OCI-LY3 (cell line): Measurements from ENCODE around the gene NPRL2.

ENCODE experiments used
- EZH2phosphoT487 ChIP-seq: fragments of 200-600 bp; shearing (Covaris generic); IDR thresholded peaks from 2 replicates; pipeline ENCODE4 v1.6.1; 2018; ENCODE audit warnings: antibody characterized with exemption, mixed run types, low read depth
- TF ChIP-seq, protein P1 (sequence below): fragments of 200-600, 300-600 bp; sonication (generic); IDR thresholded peaks from 2 replicates; pipeline ENCODE4 v1.5.1; 2014; ENCODE audit warnings: antibody characterized with exemption, low read length, low read depth

- TF ChIP-seq, protein P1, sequence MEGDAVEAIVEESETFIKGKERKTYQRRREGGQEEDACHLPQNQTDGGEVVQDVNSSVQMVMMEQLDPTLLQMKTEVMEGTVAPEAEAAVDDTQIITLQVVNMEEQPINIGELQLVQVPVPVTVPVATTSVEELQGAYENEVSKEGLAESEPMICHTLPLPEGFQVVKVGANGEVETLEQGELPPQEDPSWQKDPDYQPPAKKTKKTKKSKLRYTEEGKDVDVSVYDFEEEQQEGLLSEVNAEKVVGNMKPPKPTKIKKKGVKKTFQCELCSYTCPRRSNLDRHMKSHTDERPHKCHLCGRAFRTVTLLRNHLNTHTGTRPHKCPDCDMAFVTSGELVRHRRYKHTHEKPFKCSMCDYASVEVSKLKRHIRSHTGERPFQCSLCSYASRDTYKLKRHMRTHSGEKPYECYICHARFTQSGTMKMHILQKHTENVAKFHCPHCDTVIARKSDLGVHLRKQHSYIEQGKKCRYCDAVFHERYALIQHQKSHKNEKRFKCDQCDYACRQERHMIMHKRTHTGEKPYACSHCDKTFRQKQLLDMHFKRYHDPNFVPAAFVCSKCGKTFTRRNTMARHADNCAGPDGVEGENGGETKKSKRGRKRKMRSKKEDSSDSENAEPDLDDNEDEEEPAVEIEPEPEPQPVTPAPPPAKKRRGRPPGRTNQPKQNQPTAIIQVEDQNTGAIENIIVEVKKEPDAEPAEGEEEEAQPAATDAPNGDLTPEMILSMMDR = no peak
- TF ChIP-seq EZH2phosphoT487 = no peak
These were observed at the start of gene NPRL2, which contains the start of gene CYB561D2 for GRCh38 chr3:50350527-50351322.
